Measurements from ENCODE around the gene SPR.
A peak's percentile ranks its signal among the peaks of the same experiment; 100 is the strongest.

Gene SPR

GRCh38 chr2:72895759-72896281, 8.6 kb downstream of the SPR start:
- ChIA-PET CTCF (interaction anchor here (0.7 to 8.1 kb wide), 7 partner anchors 8 to 317 kb away, joined by 3 to 168 read pairs (median 15); partner anchors contain the start of gene SPR), POLR2A (interaction anchor here (0.6 kb wide), 1 partner anchor 78 kb away, joined by 3 read pairs; no protein-coding TSS in a partner anchor)
- Histone ChIP-seq H3K9me3 (ENCODE audit: control insufficient read depth, insufficient read depth, low read depth, low read length) (no peaks in the 10 kb centered on the region), H3K4me3 (ENCODE audit: low read depth, low read length) (no peak overlapping the region), H3K36me3 (ENCODE audit: control insufficient read depth in 2 of 2, insufficient read depth in 1 of 2, low read length in 2 of 2) (peaks cover 0 to 15% of the 10 kb centered on the region in 2 experiments; a peak in 1 of 3 replicates), H3K27ac (ENCODE audit: extremely low read depth, low read depth, low read length) (no peak overlapping the region), H3K4me1 (ENCODE audit: control insufficient read depth, insufficient read depth, low read length) (no peaks in the 10 kb centered on the region)
- TF ChIP-seq ZNF621 (tag by site-specific recombination; IDR thresholded peaks at IDR 0.05): no peak
- TF ChIP-seq ZNF529 (tag by site-specific recombination; IDR thresholded peaks at IDR 0.05; ENCODE audit: insufficient replicate concordance): no peak
- TF ChIP-seq ZBTB21 (tag by site-specific recombination; IDR thresholded peaks at IDR 0.05): no peak
- TF ChIP-seq INSM2 (tag by site-specific recombination; IDR thresholded peaks at IDR 0.05): no peak
- TF ChIP-seq ZNF146 (tag by site-specific recombination; IDR thresholded peaks at IDR 0.05): no peak
- 0 out of 2 replicates have a peak, but pooled peaks have one; percentile 24 for TF ChIP-seq ZNF398 (tag by site-specific recombination; IDR thresholded peaks at IDR 0.05)
- peak; percentile 80 for TF ChIP-seq ZSCAN4 (tag by site-specific recombination; IDR thresholded peaks at IDR 0.05)
- no peak for TF ChIP-seq ZNF513 (tag by site-specific recombination; IDR thresholded peaks at IDR 0.05)
- TF ChIP-seq TCF7L2 (IDR thresholded peaks at IDR 0.05; ENCODE audit: borderline replicate concordance, low read depth, low read length): no peak
- no peak for TF ChIP-seq ZNF416 (tag by site-specific recombination; IDR thresholded peaks at IDR 0.05)
- no peak for TF ChIP-seq ZNF292 (tag by site-specific recombination; IDR thresholded peaks at IDR 0.05; ENCODE audit: borderline replicate concordance, low read depth)
- TF ChIP-seq BCL11A (tag by site-specific recombination; IDR thresholded peaks at IDR 0.05; ENCODE audit: low read depth): no peak
- TF ChIP-seq FEZF1 (tag by site-specific recombination; IDR thresholded peaks at IDR 0.05): no peak
- no peak for TF ChIP-seq ZNF302 (tag by site-specific recombination; IDR thresholded peaks at IDR 0.05; ENCODE audit: low read depth)
- TF ChIP-seq IKZF3 (tag by site-specific recombination; IDR thresholded peaks at IDR 0.05): no peak
- TF ChIP-seq ZNF404 (tag by site-specific recombination; IDR thresholded peaks at IDR 0.05): no peak

GRCh38 chr2:72896446-72896845, 9.2 kb downstream of the SPR start:
- POLR2A ChIA-PET: interaction anchor here (0.6 kb wide), 1 partner anchor 78 kb away, joined by 3 read pairs; no protein-coding TSS in a partner anchor
- TF ChIP-seq ZBTB44 (tag by site-specific recombination; IDR thresholded peaks at IDR 0.05) (no peak), ZNF488 (tag by site-specific recombination; IDR thresholded peaks at IDR 0.05) (no peak), ZSCAN16 (tag by site-specific recombination; IDR thresholded peaks at IDR 0.05) (no peak), ZNF223 (tag by site-specific recombination; IDR thresholded peaks at IDR 0.05) (no peak), ZNF24 (tag by site-specific recombination; IDR thresholded peaks at IDR 0.05) (no peak), ZNF10 (tag by site-specific recombination; IDR thresholded peaks at IDR 0.05) (no peak), ZSCAN18 (tag by site-specific recombination; IDR thresholded peaks at IDR 0.05) (no peak), ZNF354C (tag by site-specific recombination; IDR thresholded peaks at IDR 0.05; ENCODE audit: borderline replicate concordance, low read depth) (no peak), ZNF561 (tag by site-specific recombination; IDR thresholded peaks at IDR 0.05; ENCODE audit: borderline replicate concordance) (no peak)

More at GRCh38 chr2:72896446-72896845, 9.2 kb downstream of the SPR start:
- no peaks in the 10 kb centered on the region for H3K9me3 ChIP-seq (ENCODE audit: control insufficient read depth, insufficient read depth, low read depth, low read length)
- no peaks in the 10 kb centered on the region for H3K4me1 ChIP-seq (ENCODE audit: control insufficient read depth, insufficient read depth, low read length)
- CTCF ChIA-PET: interaction anchor here (0.5 to 8.1 kb wide), 5 partner anchors 9 to 320 kb away, joined by 3 to 168 read pairs (median 15); partner anchors contain the start of gene SPR
- H3K36me3 ChIP-seq (ENCODE audit: control insufficient read depth in 2 of 2, insufficient read depth in 1 of 2, low read length in 2 of 2): peaks cover 0 to 10% of the 10 kb centered on the region in 2 experiments; a peak in 1 of 3 replicates
- no peak overlapping the region for H3K4me3 ChIP-seq (ENCODE audit: low read depth, low read length)
- no peak overlapping the region for H3K27ac ChIP-seq (ENCODE audit: extremely low read depth, low read depth, low read length)

All from HEK293 (cell line).